ENCODE results near the gene CXCL10.
A peak's percentile ranks its signal among the peaks of the same experiment; 100 is the strongest.
"Not testable (repeated sequence)": the region's sequence is repeated elsewhere in the genome, so short reads cannot be mapped to it uniquely, and the experiment has no call there.

Gene CXCL10

GRCh38 chr4:76003035-76003434 lies 20.3 kb downstream of the CXCL10 start:
- no peak for TF ChIP-seq CTCF (IDR thresholded peaks at IDR 0.05; ENCODE audit: insufficient read depth, low read depth, low read length, missing control alignments)
- DNase-seq (ENCODE audit: low read depth): no peak

GRCh38 chr4:76002176-76002575 lies 21.1 kb downstream of the CXCL10 start:
- DNase-seq (ENCODE audit: low read depth): peak; percentile 62
- no peak for TF ChIP-seq CTCF (IDR thresholded peaks at IDR 0.05; ENCODE audit: insufficient read depth, low read depth, low read length, missing control alignments)
- no peak overlapping the region for H3K4me3 ChIP-seq (ENCODE audit: low read length)

More at GRCh38 chr4:76003035-76003434, 20.3 kb downstream of the CXCL10 start:
- no peak overlapping the region for H3K4me3 ChIP-seq (ENCODE audit: low read length)

- no peak overlapping the region for H3K4me3 ChIP-seq (ENCODE audit: low read length)
- TF ChIP-seq CTCF (IDR thresholded peaks at IDR 0.05; ENCODE audit: insufficient read depth, low read depth, low read length, missing control alignments): no peak
- DNase-seq (ENCODE audit: low read depth): no peak
Observed at GRCh38 chr4:76001700-76002099, 21.6 kb downstream of the CXCL10 start.

- no peak for TF ChIP-seq CTCF (IDR thresholded peaks at IDR 0.05; ENCODE audit: insufficient read depth, low read depth, low read length, missing control alignments)
- no peak for DNase-seq (ENCODE audit: low read depth)
- no peak overlapping the region for H3K4me3 ChIP-seq (ENCODE audit: low read length)
Observed at GRCh38 chr4:76000279-76000678, 23.0 kb downstream of the CXCL10 start.

- not testable (repeated sequence) for H3K4me3 ChIP-seq (ENCODE audit: low read length); DNase-seq (ENCODE audit: low read depth)
Observed at GRCh38 chr4:75998525-75999147, 24.7 kb downstream of the CXCL10 start.

GRCh38 chr4:75997946-75998345 lies 25.4 kb downstream of the CXCL10 start:
- no peak for DNase-seq (ENCODE audit: low read depth)
- TF ChIP-seq CTCF (IDR thresholded peaks at IDR 0.05; ENCODE audit: insufficient read depth, low read depth, low read length, missing control alignments): no peak
- no peak overlapping the region for H3K4me3 ChIP-seq (ENCODE audit: low read length)

GRCh38 chr4:75997081-75997480 lies 26.2 kb downstream of the CXCL10 start:
- TF ChIP-seq CTCF (IDR thresholded peaks at IDR 0.05; ENCODE audit: insufficient read depth, low read depth, low read length, missing control alignments): no peak
- H3K4me3 ChIP-seq (ENCODE audit: low read length): no peak overlapping the region
- DNase-seq (ENCODE audit: low read depth): no peak

Measured in epithelial cell of esophagus (primary cell).